ENCODE data around the gene COL19A1. TPM values are rescaled to one million over a fixed set of nuclear protein-coding genes. Genes with fewer than 3 reads are reported as not detected.
"Not testable (repeated sequence)": the region's sequence is repeated elsewhere in the genome, so short reads cannot be mapped to it uniquely, and the experiment has no call there.

COL19A1 gene
- total RNA-seq, 2 donors from 2014 or later, result 1.4 to 1.5 TPM

GRCh38 chr6:70008189-70008588, 141.8 kb downstream of the COL19A1 start:
- no peaks in the 10 kb centered on the region for H3K4me1 ChIP-seq (ENCODE audit: control insufficient read depth, insufficient read depth, low read length)
- no peak overlapping the region for H3K4me3 ChIP-seq (ENCODE audit: low read length)
- no peak overlapping the region for H3K27ac ChIP-seq (ENCODE audit: low read depth, low read length)
- H3K4me1 Mint-ChIP-seq, result no peaks in the 10 kb centered on the region
- H3K9ac ChIP-seq (ENCODE audit: extremely low read depth, low read length, poor library complexity, severe bottlenecking), result no peak overlapping the region
- H3K9me3 ChIP-seq (ENCODE audit: control insufficient read depth, low read length), result peaks cover 20% of the 10 kb centered on the region
- no peak for TF ChIP-seq CTCF (conservative IDR thresholded peaks at IDR 0.05)
- H3K27ac Mint-ChIP-seq, result no peak overlapping the region
- H3K36me3 Mint-ChIP-seq (ENCODE audit: low read depth), result peaks cover 6% of the 10 kb centered on the region
- no peaks in the 10 kb centered on the region for H3K27me3 Mint-ChIP-seq (ENCODE audit: insufficient read depth)
- no peaks in the 10 kb centered on the region for H3K27me3 ChIP-seq (ENCODE audit: control insufficient read depth, insufficient read depth, low read length, poor library complexity, severe bottlenecking)
- H3K4me3 Mint-ChIP-seq, result no peak overlapping the region
- H3K9me3 Mint-ChIP-seq, result peaks cover 43% of the 10 kb centered on the region
- DNase-seq, result no peak
- no peaks in the 10 kb centered on the region for H3K36me3 ChIP-seq (ENCODE audit: control insufficient read depth, insufficient read depth, low read length)

- not testable (repeated sequence) for H3K4me3 Mint-ChIP-seq; H3K4me1 ChIP-seq (ENCODE audit: control insufficient read depth, insufficient read depth, low read length); H3K9ac ChIP-seq (ENCODE audit: extremely low read depth, low read length, poor library complexity, severe bottlenecking); H3K27me3 ChIP-seq (ENCODE audit: control insufficient read depth, insufficient read depth, low read length, poor library complexity, severe bottlenecking); H3K27me3 Mint-ChIP-seq (ENCODE audit: insufficient read depth); H3K4me1 Mint-ChIP-seq; H3K27ac Mint-ChIP-seq; H3K36me3 Mint-ChIP-seq (ENCODE audit: low read depth); H3K27ac ChIP-seq (ENCODE audit: low read depth, low read length); DNase-seq; H3K36me3 ChIP-seq (ENCODE audit: control insufficient read depth, insufficient read depth, low read length); H3K4me3 ChIP-seq (ENCODE audit: low read length)
- peaks cover 29% of the 10 kb centered on the region for H3K9me3 Mint-ChIP-seq
- H3K9me3 ChIP-seq (ENCODE audit: control insufficient read depth, low read length), result peaks cover 20% of the 10 kb centered on the region
- 91 to 97% methylated on average over 6 to 25 of the region's 28 CpGs for WGBS, 2 experiments (ENCODE audit: insufficient coverage in 1 of 2, insufficient read length in 1 of 2)
Observed at GRCh38 chr6:70010339-70010738, 144.0 kb downstream of the COL19A1 start.

- not testable (repeated sequence) for H3K4me1 Mint-ChIP-seq; H3K27ac Mint-ChIP-seq; H3K27me3 ChIP-seq (ENCODE audit: control insufficient read depth, insufficient read depth, low read length, poor library complexity, severe bottlenecking); DNase-seq; H3K36me3 Mint-ChIP-seq (ENCODE audit: low read depth); H3K9ac ChIP-seq (ENCODE audit: extremely low read depth, low read length, poor library complexity, severe bottlenecking); H3K4me3 ChIP-seq (ENCODE audit: low read length); H3K4me1 ChIP-seq (ENCODE audit: control insufficient read depth, insufficient read depth, low read length); H3K27me3 Mint-ChIP-seq (ENCODE audit: insufficient read depth); H3K9me3 Mint-ChIP-seq; H3K9me3 ChIP-seq (ENCODE audit: control insufficient read depth, low read length); H3K4me3 Mint-ChIP-seq; H3K36me3 ChIP-seq (ENCODE audit: control insufficient read depth, insufficient read depth, low read length); H3K27ac ChIP-seq (ENCODE audit: low read depth, low read length)
- WGBS, 2 experiments (ENCODE audit: insufficient coverage in 1 of 2, insufficient read length in 1 of 2), result 93 to 94% methylated on average over 8 to 10 of the region's 10 CpGs
Observed at GRCh38 chr6:70023201-70023600, 156.8 kb downstream of the COL19A1 start.

- H3K36me3 Mint-ChIP-seq (ENCODE audit: low read depth), result no peaks in the 10 kb centered on the region
- H3K9me3 Mint-ChIP-seq, result no peaks in the 10 kb centered on the region
- H3K27ac ChIP-seq (ENCODE audit: low read depth, low read length), result no peak overlapping the region
- no peaks in the 10 kb centered on the region for H3K4me1 ChIP-seq (ENCODE audit: control insufficient read depth, insufficient read depth, low read length)
- DNase-seq, result no peak
- WGBS, 2 experiments (ENCODE audit: insufficient coverage in 1 of 2, insufficient read length in 1 of 2), result 88% methylated on average over 1 of the region's 1 CpG; no CpG with 5 or more reads in 1 of the 2 experiments
- no peaks in the 10 kb centered on the region for H3K9me3 ChIP-seq (ENCODE audit: control insufficient read depth, low read length)
- H3K4me1 Mint-ChIP-seq, result peaks cover 3% of the 10 kb centered on the region
- no peak overlapping the region for H3K4me3 Mint-ChIP-seq
- no peak overlapping the region for H3K27ac Mint-ChIP-seq
- H3K27me3 Mint-ChIP-seq (ENCODE audit: insufficient read depth), result no peaks in the 10 kb centered on the region
- no peak overlapping the region for H3K9ac ChIP-seq (ENCODE audit: extremely low read depth, low read length, poor library complexity, severe bottlenecking)
- no peaks in the 10 kb centered on the region for H3K27me3 ChIP-seq (ENCODE audit: control insufficient read depth, insufficient read depth, low read length, poor library complexity, severe bottlenecking)
- TF ChIP-seq CTCF (conservative IDR thresholded peaks at IDR 0.05), result no peak
- H3K4me3 ChIP-seq (ENCODE audit: low read length), result no peak overlapping the region
- no peaks in the 10 kb centered on the region for H3K36me3 ChIP-seq (ENCODE audit: control insufficient read depth, insufficient read depth, low read length)
Observed at GRCh38 chr6:70028246-70028645, 161.9 kb downstream of the COL19A1 start.
